ENCODE measurements around the gene ATP8A1.

DNA sequence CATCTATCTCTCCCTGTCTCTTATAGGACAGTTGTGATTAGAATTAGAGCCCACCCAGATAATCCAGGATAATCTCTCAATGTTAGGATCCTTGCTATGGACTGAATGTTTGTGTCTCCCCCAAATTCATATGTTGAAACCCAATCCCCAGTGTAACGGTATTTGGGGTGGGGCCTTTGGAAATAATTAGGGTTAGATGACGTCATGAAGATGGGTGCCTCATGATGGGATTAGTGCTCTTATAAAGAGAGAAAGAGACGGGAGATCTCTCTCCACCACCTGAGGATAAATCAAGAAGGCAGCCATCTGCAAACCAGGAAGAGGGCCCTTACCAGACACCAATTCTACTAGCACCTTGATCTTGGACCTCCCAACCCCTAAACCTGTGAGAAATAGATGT lies 293.3 kb downstream of the ATP8A1 start:
- TF ChIP-seq POLR2AphosphoS5 (IDR thresholded peaks at IDR 0.05) (no peak), EP300 (IDR thresholded peaks at IDR 0.05) (no peak), POLR2A (IDR thresholded peaks at IDR 0.05) (no peak)
- TF ChIP-seq, protein P1, sequence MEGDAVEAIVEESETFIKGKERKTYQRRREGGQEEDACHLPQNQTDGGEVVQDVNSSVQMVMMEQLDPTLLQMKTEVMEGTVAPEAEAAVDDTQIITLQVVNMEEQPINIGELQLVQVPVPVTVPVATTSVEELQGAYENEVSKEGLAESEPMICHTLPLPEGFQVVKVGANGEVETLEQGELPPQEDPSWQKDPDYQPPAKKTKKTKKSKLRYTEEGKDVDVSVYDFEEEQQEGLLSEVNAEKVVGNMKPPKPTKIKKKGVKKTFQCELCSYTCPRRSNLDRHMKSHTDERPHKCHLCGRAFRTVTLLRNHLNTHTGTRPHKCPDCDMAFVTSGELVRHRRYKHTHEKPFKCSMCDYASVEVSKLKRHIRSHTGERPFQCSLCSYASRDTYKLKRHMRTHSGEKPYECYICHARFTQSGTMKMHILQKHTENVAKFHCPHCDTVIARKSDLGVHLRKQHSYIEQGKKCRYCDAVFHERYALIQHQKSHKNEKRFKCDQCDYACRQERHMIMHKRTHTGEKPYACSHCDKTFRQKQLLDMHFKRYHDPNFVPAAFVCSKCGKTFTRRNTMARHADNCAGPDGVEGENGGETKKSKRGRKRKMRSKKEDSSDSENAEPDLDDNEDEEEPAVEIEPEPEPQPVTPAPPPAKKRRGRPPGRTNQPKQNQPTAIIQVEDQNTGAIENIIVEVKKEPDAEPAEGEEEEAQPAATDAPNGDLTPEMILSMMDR (IDR thresholded peaks at IDR 0.05) = no peak
